Left ventricle myocardium inferior (tissue), 1 donor: ENCODE results near the gene GFRAL. TPM values are rescaled to one million over a fixed set of nuclear protein-coding genes. Genes with fewer than 3 reads are reported as not detected.

Source experiments
- DNase-seq: peaks from one replicate; pipeline ENCODE4 v3.0.0-alpha.2; 2020
- H3K27ac ChIP-seq: fragments of 200-600 bp; replicated peaks from 2 replicates; pipeline ENCODE4 v1.8.0; 2021
- H3K27me3 ChIP-seq: fragments of 200-600 bp; 2 replicates; pipeline ENCODE4 v1.8.0; 2021; ENCODE audit warnings: low read depth
- H3K36me3 ChIP-seq: fragments of 200-600 bp; 2 replicates; pipeline ENCODE4 v1.8.0; 2021
- H3K4me1 ChIP-seq: fragments of 200-600 bp; 2 replicates; pipeline ENCODE4 v1.8.0; 2021
- H3K4me3 ChIP-seq: fragments of 200-600 bp; 2 replicates; pipeline ENCODE4 v1.8.0; 2021; ENCODE audit warnings: mild to moderate bottlenecking, moderate library complexity
- H3K9me3 ChIP-seq: fragments of 200-600 bp; replicated peaks from 2 replicates; pipeline ENCODE4 v1.8.0; 2021
- intact Hi-C: fragments of 100-400 bp; cut with micrococcal nuclease; formaldehyde crosslinking; loops from one replicate; pipeline ENCODE4 v1.11.0; 2022
- total RNA-seq: library from RNA; stranded (reverse); fragmentation: NEBNext Ultra II Directional; extraction: Animal tissue kit (Norgen Biotek cat#: 25700); gene quantifications from one replicate; pipeline ENCODE4 v1.2.1, GENCODE V29; 2021
- TF ChIP-seq, protein P1 (sequence below): fragments of 200-600 bp; IDR thresholded peaks from 2 replicates; pipeline ENCODE4 v1.8.0; 2021; ENCODE audit warnings: antibody characterized with exemption, mild to moderate bottlenecking, borderline replicate concordance
- donor health status: DM: no; HTN: yes; CAD: no; lungs with severe emphysema.

GFRAL gene
- total RNA-seq, 1 donor from 2014 or later: not detected

DNA sequence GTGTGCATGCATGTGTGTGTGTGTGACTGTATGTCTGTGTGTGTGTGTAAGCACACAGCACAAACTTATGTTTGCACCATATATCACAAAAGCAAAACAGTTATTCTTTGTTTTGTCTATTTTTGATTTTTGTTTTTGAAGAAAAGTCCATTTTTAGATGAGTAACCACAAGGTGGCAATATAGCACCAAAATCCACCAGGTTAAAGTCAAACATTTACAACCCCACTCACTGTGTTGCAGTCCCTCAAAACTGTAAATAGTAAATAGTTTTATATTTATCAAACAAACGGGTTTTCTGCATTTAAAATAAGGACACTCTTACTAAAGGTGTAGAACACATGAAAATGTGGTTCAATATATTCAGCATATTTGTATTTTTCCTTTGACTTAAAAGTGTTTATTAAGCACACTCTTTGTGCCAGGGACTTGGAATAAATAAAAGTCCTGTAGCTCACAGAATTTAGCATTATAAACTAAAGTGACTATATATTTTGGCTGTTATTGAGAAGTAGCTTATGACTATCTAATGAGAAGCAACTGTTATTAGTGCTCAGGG is 118.5 kb downstream of the GFRAL start:
- intact Hi-C loops: loop anchor here (5.0 to 10.0 kb wide), 2 partner anchors 442 to 499 kb away; no protein-coding TSS in a partner anchor
- H3K27me3 ChIP-seq: no peaks in the 10 kb centered on the region
- DNase-seq: no peak
- no peaks in the 10 kb centered on the region for H3K9me3 ChIP-seq
- no peak overlapping the region for H3K4me3 ChIP-seq
- no peaks in the 10 kb centered on the region for H3K4me1 ChIP-seq
- no peaks in the 10 kb centered on the region for H3K36me3 ChIP-seq
- H3K27ac ChIP-seq: no peak overlapping the region
- TF ChIP-seq, protein P1, sequence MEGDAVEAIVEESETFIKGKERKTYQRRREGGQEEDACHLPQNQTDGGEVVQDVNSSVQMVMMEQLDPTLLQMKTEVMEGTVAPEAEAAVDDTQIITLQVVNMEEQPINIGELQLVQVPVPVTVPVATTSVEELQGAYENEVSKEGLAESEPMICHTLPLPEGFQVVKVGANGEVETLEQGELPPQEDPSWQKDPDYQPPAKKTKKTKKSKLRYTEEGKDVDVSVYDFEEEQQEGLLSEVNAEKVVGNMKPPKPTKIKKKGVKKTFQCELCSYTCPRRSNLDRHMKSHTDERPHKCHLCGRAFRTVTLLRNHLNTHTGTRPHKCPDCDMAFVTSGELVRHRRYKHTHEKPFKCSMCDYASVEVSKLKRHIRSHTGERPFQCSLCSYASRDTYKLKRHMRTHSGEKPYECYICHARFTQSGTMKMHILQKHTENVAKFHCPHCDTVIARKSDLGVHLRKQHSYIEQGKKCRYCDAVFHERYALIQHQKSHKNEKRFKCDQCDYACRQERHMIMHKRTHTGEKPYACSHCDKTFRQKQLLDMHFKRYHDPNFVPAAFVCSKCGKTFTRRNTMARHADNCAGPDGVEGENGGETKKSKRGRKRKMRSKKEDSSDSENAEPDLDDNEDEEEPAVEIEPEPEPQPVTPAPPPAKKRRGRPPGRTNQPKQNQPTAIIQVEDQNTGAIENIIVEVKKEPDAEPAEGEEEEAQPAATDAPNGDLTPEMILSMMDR: peak; percentile 62

DNA sequence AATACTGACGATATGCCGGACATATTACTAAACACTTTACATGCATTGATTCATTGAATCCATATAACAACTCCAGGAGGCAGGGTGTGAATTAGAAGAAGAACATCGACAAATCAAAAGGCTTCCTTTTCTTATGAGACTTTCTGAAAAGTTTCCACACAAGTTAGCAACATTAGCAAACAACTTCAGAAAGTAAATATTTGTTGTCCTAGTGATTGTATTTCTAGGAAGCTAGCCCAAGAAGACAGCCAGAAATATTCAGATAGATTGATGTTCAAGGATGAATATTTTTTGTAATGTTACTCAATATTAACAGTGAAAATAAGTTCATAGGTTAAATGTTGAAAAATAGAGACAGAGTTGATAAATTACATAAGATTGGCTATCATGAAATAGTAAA is 120.6 kb downstream of the GFRAL start:
- no peaks in the 10 kb centered on the region for H3K27me3 ChIP-seq
- H3K36me3 ChIP-seq: no peaks in the 10 kb centered on the region
- DNase-seq: no peak
- TF ChIP-seq, protein P1: no peak
- no peaks in the 10 kb centered on the region for H3K4me1 ChIP-seq
- H3K9me3 ChIP-seq: no peaks in the 10 kb centered on the region
- no peak overlapping the region for H3K4me3 ChIP-seq
- no peak overlapping the region for H3K27ac ChIP-seq
- intact Hi-C loops: loop anchor here (5.0 to 10.0 kb wide), 2 partner anchors 439 to 497 kb away; no protein-coding TSS in a partner anchor

DNA sequence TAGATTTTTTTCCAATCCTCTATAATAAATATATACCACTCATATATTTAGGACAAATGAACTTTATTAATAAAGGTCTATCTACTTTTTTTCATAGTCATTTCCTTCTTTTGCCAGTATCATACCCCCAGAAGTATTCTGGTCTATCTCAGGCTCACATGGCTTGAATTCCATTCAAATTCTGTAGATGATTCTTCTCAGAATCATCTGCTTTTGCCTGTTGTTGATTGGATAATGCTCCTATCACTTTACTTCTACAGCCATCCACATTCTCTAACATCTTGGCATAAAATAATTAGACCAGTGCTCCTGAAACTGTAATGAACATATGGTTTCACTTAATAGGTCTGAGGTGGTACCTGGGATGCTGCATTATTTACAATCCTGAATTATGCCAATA is 121.2 kb downstream of the GFRAL start:
- Histone ChIP-seq H3K4me1 (no peaks in the 10 kb centered on the region), H3K27ac (no peak overlapping the region), H3K27me3 (no peaks in the 10 kb centered on the region), H3K9me3 (no peaks in the 10 kb centered on the region), H3K36me3 (no peaks in the 10 kb centered on the region), H3K4me3 (no peak overlapping the region)
- TF ChIP-seq, protein P1: no peak
- intact Hi-C loops: loop anchor here (5.0 to 10.0 kb wide), 2 partner anchors 439 to 496 kb away; no protein-coding TSS in a partner anchor
- no peak for DNase-seq

DNA sequence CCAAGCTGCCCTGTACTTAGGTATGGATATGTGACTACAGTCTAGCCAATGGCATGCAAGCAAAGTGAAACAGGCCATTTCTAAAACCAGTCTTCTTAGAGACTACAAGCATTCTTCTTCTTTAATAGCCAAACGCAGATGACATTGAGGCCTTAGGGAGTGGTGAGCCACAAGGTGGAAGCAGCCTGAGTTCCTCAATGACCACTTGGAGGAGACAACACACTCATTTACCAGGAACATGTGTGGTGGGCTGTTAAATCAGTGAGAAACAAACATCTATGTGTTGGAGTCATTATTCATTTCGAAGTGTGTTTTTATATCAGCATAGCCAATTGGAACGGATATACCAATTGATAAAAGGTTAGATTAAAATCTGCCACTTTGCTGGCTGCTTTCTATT is 122.0 kb downstream of the GFRAL start:
- TF ChIP-seq, protein P1: no peak
- Histone ChIP-seq H3K36me3 (no peaks in the 10 kb centered on the region), H3K27me3 (no peaks in the 10 kb centered on the region), H3K4me3 (no peak overlapping the region), H3K4me1 (no peaks in the 10 kb centered on the region), H3K27ac (peak overlapping the region; percentile 28), H3K9me3 (no peaks in the 10 kb centered on the region)
- no peak for DNase-seq
- intact Hi-C loops: loop anchor here (5.0 to 10.0 kb wide), 2 partner anchors 438 to 496 kb away; no protein-coding TSS in a partner anchor

DNA sequence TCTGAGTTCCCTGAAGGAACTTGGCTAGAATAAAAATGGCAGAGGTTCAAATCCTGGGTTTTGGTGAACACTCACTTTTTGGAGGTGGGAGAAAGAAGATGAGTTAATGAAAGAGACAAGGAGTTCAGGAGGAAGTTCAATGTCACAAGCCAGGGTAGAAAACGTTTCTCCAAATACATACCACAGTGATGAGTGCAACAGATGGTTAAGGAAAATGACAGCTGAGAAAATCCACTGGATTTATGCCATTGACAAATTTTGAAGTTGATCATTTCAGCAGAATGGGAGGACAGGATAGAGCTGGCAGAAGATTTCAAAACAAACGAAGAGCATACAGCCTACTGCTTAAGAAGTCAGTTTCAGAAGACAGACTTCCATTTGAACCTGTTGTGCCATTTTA is 122.7 kb downstream of the GFRAL start:
- no peak for DNase-seq
- no peaks in the 10 kb centered on the region for H3K27me3 ChIP-seq
- no peaks in the 10 kb centered on the region for H3K9me3 ChIP-seq
- H3K4me3 ChIP-seq: no peak overlapping the region
- H3K27ac ChIP-seq: peak overlapping the region; percentile 37
- H3K36me3 ChIP-seq: no peaks in the 10 kb centered on the region
- intact Hi-C loops: no loop called here
- H3K4me1 ChIP-seq: no peaks in the 10 kb centered on the region
- TF ChIP-seq, protein P1: no peak

Other genes starting within 250 kb of the GFRAL start
- not detected for gene HCRTR2, start 153.0 kb upstream of the GFRAL start, total RNA-seq